Peyer's patch (tissue), 4 donors: Measurements from ENCODE around the gene FZD4.

Experiments
- CTCF ChIP-seq, 6 experiments: fragments of 450-650 bp in 4 of 6; fragments of 200-600 bp in 2 of 6; sonication (generic) in 1 of 6; IDR thresholded peaks; one replicate each; pipeline ENCODE4 v1.5.1; 2017 to 2019; ENCODE audit warnings: antibody characterized with exemption in 6 of 6, mild to moderate bottlenecking in 3 of 6, moderate library complexity in 1 of 6
- POLR2A ChIP-seq, 2 donors: fragments of 450-650 bp; IDR thresholded peaks; one replicate each; pipeline ENCODE4 v1.5.1; 2017; ENCODE audit warnings: antibody characterized with exemption in 2 of 2, mild to moderate bottlenecking in 2 of 2, moderate library complexity in 2 of 2

GRCh38 chr11:86949995-86950660 lies 5.1 kb downstream of the FZD4 start:
- TF ChIP-seq CTCF (IDR thresholded peaks at IDR 0.05) (no peak), POLR2A (IDR thresholded peaks at IDR 0.05) (no peak)
